Astrocyte of the spinal cord (primary cell): ENCODE measurements around the gene CA12.

Experiments used
- DNase-seq: peaks from one replicate; pipeline ENCODE4 v3.0.0; 2011; ENCODE audit warnings: low read depth, low spot score
- H3K4me3 ChIP-seq: 2 replicates; pipeline ENCODE4 v1.5.1; 2011; ENCODE audit warnings: low read depth, mild to moderate bottlenecking, low read length, moderate library complexity
- in situ Hi-C: cut with HindIII; loops from 2 replicates; pipeline ENCODE4 v1.10.0; 2017; ENCODE audit warnings: low sequenced_read_pairs
- TF ChIP-seq, protein P1 (sequence below): IDR thresholded peaks from 2 replicates; pipeline ENCODE4 v1.5.1; 2012; ENCODE audit warnings: low read depth, mild to moderate bottlenecking, low read length, inconsistent platforms

Gene CA12

DNA sequence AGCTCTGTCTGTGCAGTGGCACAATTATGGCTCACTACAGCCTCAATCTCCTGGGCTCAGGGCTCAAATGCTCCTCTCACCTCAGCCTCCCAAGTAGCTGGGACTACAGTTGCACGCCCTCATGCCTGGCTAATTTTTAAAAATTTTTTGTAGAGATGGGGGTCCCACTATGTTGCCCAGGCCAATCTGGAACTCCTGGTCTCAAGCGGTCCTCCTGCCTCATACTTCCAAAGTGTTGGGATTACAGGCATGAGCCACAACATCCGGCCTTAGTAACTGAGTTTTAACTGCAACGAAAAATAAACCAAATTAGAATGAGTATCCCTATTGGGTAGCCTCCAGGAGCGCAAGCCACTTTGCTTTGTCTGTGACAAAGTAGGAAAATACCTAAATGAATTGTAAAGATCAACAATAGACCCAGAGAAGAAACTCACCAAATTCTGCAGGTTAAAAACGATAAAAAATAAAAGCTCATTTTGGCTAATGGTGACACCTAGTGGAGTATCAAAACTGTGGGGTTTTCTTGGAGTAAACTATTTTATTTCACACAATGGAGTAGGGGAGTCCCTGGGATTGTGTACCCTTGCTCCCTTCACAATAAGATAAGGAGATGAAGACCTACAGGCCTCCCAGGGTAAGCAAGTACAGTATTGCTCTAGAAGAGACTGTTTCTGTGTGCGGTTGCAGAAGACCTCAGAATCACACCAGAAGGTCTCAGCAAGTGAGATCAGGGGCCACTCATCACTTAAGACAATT lies 21.0 kb upstream of the CA12 start:
- no peak overlapping the region for H3K4me3 ChIP-seq
- peak; percentile 65 for DNase-seq
- TF ChIP-seq, protein P1, sequence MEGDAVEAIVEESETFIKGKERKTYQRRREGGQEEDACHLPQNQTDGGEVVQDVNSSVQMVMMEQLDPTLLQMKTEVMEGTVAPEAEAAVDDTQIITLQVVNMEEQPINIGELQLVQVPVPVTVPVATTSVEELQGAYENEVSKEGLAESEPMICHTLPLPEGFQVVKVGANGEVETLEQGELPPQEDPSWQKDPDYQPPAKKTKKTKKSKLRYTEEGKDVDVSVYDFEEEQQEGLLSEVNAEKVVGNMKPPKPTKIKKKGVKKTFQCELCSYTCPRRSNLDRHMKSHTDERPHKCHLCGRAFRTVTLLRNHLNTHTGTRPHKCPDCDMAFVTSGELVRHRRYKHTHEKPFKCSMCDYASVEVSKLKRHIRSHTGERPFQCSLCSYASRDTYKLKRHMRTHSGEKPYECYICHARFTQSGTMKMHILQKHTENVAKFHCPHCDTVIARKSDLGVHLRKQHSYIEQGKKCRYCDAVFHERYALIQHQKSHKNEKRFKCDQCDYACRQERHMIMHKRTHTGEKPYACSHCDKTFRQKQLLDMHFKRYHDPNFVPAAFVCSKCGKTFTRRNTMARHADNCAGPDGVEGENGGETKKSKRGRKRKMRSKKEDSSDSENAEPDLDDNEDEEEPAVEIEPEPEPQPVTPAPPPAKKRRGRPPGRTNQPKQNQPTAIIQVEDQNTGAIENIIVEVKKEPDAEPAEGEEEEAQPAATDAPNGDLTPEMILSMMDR: peak; percentile 57
- in situ Hi-C loops: no loop called here

- TF ChIP-seq, protein P1: no peak
- in situ Hi-C loops: no loop called here
- no peak overlapping the region for H3K4me3 ChIP-seq
- DNase-seq: no peak
Observed at GRCh38 chr15:63401714-63402497, 20.3 kb upstream of the CA12 start.

DNA sequence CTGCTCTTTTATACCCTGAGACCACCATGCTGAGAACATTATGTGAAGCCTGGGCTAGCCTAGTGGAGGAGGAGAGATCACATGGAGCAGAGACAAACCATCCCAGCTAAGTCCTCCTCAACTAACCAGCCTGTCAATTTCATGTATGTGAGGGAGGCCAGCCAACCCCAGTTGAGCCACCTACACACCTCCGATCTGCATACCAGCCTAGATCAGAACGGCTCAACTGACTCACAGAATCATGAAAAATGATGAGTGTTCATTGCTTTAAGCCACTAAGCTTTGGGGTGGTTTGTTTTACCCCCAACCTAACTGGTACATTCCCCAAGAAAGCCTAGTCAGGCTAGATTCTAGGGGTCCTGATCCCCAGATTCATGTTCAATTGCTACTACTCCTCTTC lies 19.4 kb upstream of the CA12 start:
- DNase-seq: no peak
- in situ Hi-C loops: no loop called here
- H3K4me3 ChIP-seq: no peak overlapping the region
- TF ChIP-seq, protein P1: no peak

GRCh38 chr15:63398456-63398855 lies 16.8 kb upstream of the CA12 start:
- in situ Hi-C loops: no loop called here
- H3K4me3 ChIP-seq: no peak overlapping the region
- TF ChIP-seq, protein P1: no peak
- no peak for DNase-seq

- in situ Hi-C loops: no loop called here
- TF ChIP-seq, protein P1: no peak
- no peak for DNase-seq
- H3K4me3 ChIP-seq: no peak overlapping the region
Observed at GRCh38 chr15:63396152-63396928, 14.7 kb upstream of the CA12 start.

- in situ Hi-C loops: no loop called here
Observed at GRCh38 chr15:63395730-63396151, 14.1 kb upstream of the CA12 start.

More at GRCh38 chr15:63395730-63396151, 14.1 kb upstream of the CA12 start:
- TF ChIP-seq, protein P1: no peak
- H3K4me3 ChIP-seq: no peak overlapping the region
- DNase-seq: no peak
